ENCODE results near the gene GRIN3B.

DNA sequence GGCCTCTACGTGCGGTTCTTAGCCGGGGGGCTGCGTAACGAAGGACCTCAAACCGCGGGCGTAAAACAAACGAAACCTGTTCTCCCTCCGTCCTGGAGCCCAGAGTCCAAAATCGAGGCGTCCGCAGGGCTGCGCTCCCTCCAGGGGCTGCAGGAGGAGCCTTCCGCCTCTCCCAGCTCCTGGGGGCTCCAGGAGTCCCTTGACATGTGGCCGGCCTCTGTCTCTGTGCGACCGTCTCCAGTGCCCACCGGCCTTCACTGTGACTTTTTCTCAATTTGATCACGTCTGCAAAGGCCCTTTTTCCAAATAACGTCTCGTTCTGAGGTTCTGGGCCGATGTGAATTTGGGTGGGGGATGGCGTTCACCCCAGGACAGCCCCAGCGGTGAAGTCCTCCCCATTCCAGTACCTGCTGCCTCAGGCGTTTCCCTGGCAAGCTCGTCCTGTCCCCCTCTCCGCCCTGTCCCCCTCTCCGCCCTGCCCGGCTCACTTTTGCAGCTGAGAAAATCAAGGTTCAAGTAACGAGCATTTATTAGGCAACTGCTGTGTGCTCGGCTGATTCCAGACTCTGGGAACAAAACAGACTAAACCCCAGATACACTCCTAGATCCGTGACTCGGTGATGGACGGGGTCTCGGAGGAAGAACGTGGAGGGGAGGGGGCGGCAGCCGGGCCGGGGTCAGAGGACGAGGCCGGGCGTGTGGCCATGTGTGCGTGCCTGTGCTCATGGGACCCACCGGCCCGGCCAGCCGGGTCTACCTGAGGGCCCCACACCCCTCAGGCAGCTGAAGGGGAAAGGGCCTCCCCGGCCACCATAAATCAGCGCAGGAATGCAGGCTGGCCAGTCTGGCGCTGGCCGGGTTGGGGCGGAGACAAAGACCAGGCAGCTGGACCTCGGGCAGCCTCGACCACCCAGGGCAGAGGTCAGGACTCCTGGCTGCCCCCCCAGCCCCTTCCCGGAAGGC, 44.1 kb upstream of the GRIN3B start:
- TF ChIP-seq EZH2 (IDR thresholded peaks at IDR 0.05) (no peak), POLR2AphosphoS5 (IDR thresholded peaks at IDR 0.05; ENCODE audit: borderline replicate concordance, low read depth, low read length) (no peak)

All from SK-N-MC (cell line).